ENCODE results near the gene CEP89. TPM values are rescaled to one million over a fixed set of nuclear protein-coding genes. Genes with fewer than 3 reads are reported as not detected.
"Not testable (repeated sequence)": the region's sequence is repeated elsewhere in the genome, so short reads cannot be mapped to it uniquely, and the experiment has no call there.

The CEP89 gene
- total RNA-seq, 1 donor from 2014 or later: 5.0 TPM

DNA sequence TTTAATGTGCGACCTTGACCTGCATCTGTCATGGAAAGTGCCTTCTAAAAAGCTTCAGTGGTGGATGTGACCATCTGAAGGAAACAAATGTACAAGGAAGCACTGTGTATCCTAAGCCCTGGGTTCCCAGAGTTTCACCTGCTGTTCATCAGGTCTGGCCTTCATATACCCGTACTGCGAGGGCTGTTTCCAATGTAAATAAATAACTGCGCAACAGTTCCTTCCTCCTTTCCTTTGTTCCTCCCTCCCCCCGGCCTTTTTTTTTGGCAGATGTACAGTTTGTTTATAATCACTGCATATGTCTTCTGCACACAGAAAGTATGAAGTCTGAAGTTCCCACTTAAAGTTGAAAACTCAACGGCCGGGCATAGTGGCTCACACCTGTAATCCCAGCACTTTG lies 5.5 kb upstream of the CEP89 start:
- Histone ChIP-seq H3K27me3 (ENCODE audit: control insufficient read depth, insufficient read depth, low read length) (no peaks in the 10 kb centered on the region), H3K36me3 (ENCODE audit: control insufficient read depth, insufficient read depth, low read length) (no peaks in the 10 kb centered on the region), H3K4me3 (ENCODE audit: low read depth, low read length) (no peak overlapping the region)
- no peak for TF ChIP-seq CTCF (IDR thresholded peaks at IDR 0.05; ENCODE audit: insufficient read depth, low read length, severe bottlenecking)
- no peak for FAIRE-seq
- no peak for DNase-seq (ENCODE audit: low read depth)

DNA sequence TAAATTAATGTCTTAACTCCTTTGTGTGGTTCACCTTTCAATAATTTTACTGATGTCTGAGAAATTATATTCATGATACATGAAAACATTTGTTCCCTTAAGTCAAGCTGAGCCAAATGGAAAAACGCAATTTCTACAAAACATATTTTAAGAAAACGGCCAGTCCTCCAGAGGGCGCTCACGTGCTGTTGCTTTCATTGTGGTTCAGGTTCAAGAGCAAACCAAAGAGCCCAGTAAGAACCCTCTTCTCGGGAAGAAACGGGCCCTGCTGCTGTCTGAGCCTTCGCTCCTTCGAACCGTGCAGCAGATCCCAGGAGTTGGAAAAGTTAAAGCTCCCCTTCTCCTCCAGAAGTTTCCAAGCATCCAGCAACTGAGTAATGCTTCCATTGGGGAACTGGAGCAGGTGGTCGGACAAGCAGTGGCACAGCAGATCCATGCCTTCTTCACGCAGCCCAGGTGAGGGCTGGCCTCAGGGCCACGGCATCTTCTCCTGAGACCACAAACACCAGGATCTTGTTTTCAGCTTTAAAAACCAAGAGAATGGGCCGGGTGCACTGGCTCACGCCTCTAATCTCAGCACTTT lies 4.6 kb upstream of the CEP89 start:
- FAIRE-seq (no peak), DNase-seq (ENCODE audit: low read depth) (peak; percentile 55)
- no peaks in the 10 kb centered on the region for H3K27me3 ChIP-seq (ENCODE audit: control insufficient read depth, insufficient read depth, low read length)
- no peaks in the 10 kb centered on the region for H3K36me3 ChIP-seq (ENCODE audit: control insufficient read depth, insufficient read depth, low read length)
- TF ChIP-seq CTCF (IDR thresholded peaks at IDR 0.05; ENCODE audit: insufficient read depth, low read length, severe bottlenecking): peak; percentile 84
- no peak overlapping the region for H3K4me3 ChIP-seq (ENCODE audit: low read depth, low read length)

- TF ChIP-seq CTCF (IDR thresholded peaks at IDR 0.05; ENCODE audit: insufficient read depth, low read length, severe bottlenecking): no peak
- Histone ChIP-seq H3K27me3 (ENCODE audit: control insufficient read depth, insufficient read depth, low read length) (no peaks in the 10 kb centered on the region), H3K4me3 (ENCODE audit: low read depth, low read length) (peak overlapping the region; percentile 79), H3K36me3 (ENCODE audit: control insufficient read depth, insufficient read depth, low read length) (no peaks in the 10 kb centered on the region)
- FAIRE-seq (no peak), DNase-seq (ENCODE audit: low read depth) (no peak)
Measured at GRCh38 chr19:32971012-32971595, 654 bp downstream of the CEP89 start.

DNA sequence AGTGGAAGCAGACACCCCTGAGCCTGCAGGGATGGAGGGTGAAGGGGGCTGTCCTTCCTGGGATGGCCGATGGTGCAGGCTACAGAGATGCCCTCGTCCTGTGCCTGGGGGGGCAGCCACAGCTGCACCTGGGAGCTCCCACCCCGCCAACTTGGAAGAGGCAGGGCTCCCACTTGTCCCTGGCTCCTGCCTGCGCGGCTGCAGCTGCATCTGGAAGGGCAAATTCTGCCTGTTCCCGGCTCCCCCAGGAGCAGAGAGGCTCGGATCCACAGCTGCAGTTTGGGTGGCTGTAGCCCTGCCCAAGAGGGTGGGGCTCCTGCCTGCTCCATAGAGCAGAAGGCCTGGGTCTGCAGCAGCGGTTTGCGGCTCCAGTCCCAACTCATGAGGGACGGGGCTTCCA lies 2.2 kb downstream of the CEP89 start:
- Histone ChIP-seq H3K36me3 (ENCODE audit: control insufficient read depth, insufficient read depth, low read length) (peaks cover 1% of the 10 kb centered on the region), H3K4me3 (ENCODE audit: low read depth, low read length) (no peak overlapping the region), H3K27me3 (ENCODE audit: control insufficient read depth, insufficient read depth, low read length) (no peaks in the 10 kb centered on the region)
- DNase-seq (ENCODE audit: low read depth) (no peak), FAIRE-seq (no peak)
- no peak for TF ChIP-seq CTCF (IDR thresholded peaks at IDR 0.05; ENCODE audit: insufficient read depth, low read length, severe bottlenecking)

DNA sequence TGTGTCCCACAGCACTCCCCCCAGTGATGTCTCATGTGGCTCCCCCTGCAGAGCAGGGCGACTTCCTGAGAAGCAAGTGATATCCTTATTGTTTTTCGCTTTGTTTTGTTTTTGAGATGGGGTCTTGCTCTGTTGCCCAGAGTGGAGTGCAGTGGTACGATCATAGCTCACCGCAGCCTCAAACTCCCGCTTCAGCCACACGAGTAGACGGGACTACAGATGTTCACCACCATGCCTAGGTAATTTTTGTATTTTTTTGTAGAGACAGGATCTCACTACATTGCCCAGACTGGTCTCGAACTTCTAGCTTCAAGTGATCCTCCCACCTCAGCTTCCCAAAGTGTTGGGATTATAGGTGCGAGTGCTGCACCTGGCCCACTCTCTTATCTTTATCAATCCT lies 5.0 kb downstream of the CEP89 start:
- no peak for TF ChIP-seq CTCF (IDR thresholded peaks at IDR 0.05; ENCODE audit: insufficient read depth, low read length, severe bottlenecking)
- FAIRE-seq: no peak

GRCh38 chr19:32945260-32945659 lies 26.5 kb downstream of the CEP89 start:
- Histone ChIP-seq H3K4me3 (ENCODE audit: low read depth, low read length) (no peak overlapping the region), H3K27me3 (ENCODE audit: control insufficient read depth, insufficient read depth, low read length) (no peaks in the 10 kb centered on the region), H3K36me3 (ENCODE audit: control insufficient read depth, insufficient read depth, low read length) (peaks cover 4% of the 10 kb centered on the region)
- DNase-seq (ENCODE audit: low read depth) (no peak), FAIRE-seq (no peak)
- no peak for TF ChIP-seq CTCF (IDR thresholded peaks at IDR 0.05; ENCODE audit: insufficient read depth, low read length, severe bottlenecking)

More for the DNA sequence above, 5.0 kb downstream of the CEP89 start:
- H3K27me3 ChIP-seq (ENCODE audit: control insufficient read depth, insufficient read depth, low read length): no peaks in the 10 kb centered on the region
- no peak overlapping the region for H3K4me3 ChIP-seq (ENCODE audit: low read depth, low read length)
- no peak for DNase-seq (ENCODE audit: low read depth)
- peaks cover 1% of the 10 kb centered on the region for H3K36me3 ChIP-seq (ENCODE audit: control insufficient read depth, insufficient read depth, low read length)

DNA sequence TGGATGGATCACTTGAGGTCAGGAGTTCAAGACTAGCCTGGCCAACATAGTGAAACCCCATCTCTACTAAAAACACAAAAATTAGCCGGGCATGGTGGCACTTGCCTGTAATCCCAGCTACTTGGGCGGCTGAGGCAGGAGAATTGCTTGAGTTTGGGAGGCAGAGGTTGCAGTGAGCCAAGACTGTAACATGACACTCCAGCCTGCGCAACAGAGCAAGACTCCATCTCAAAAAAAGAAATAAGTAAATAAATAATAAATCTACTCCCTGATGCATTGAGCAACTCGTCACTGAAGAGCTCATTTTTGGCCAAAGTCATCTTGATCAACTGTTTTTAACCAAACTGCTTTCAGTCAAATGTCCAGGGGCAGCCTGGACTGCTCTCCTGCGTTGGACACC lies 30.5 kb downstream of the CEP89 start:
- not testable (repeated sequence) for H3K27me3 ChIP-seq (ENCODE audit: control insufficient read depth, insufficient read depth, low read length); FAIRE-seq; H3K4me3 ChIP-seq (ENCODE audit: low read depth, low read length); H3K36me3 ChIP-seq (ENCODE audit: control insufficient read depth, insufficient read depth, low read length)
- peak; percentile 24 for DNase-seq (ENCODE audit: low read depth)
